ENCODE data around the gene RGS2.
A peak's percentile ranks its signal among the peaks of the same experiment; 100 is the strongest.

RGS2 gene

GRCh38 chr1:192832492-192832891, 23.7 kb downstream of the RGS2 start:
- no peak for DNase-seq

GRCh38 chr1:192835116-192835515, 26.3 kb downstream of the RGS2 start:
- DNase-seq = no peak

- no peak for DNase-seq
Measured at GRCh38 chr1:192839162-192840066, 30.6 kb downstream of the RGS2 start.

- no peak for DNase-seq
Measured at GRCh38 chr1:192844360-192844759, 35.5 kb downstream of the RGS2 start.

GRCh38 chr1:192846950-192847349, 38.1 kb downstream of the RGS2 start:
- DNase-seq = no peak

- DNase-seq = no peak
Measured at GRCh38 chr1:192849011-192849410, 40.2 kb downstream of the RGS2 start.

- no peak for DNase-seq
Measured at GRCh38 chr1:192849442-192849841, 40.6 kb downstream of the RGS2 start.

- peak; percentile 46 for DNase-seq
Measured at GRCh38 chr1:192852001-192852947, 43.4 kb downstream of the RGS2 start.

- DNase-seq = no peak
Measured at GRCh38 chr1:192858456-192858855, 49.6 kb downstream of the RGS2 start.

GRCh38 chr1:192859808-192860207, 51.0 kb downstream of the RGS2 start:
- no peak for DNase-seq

GRCh38 chr1:192860478-192861185, 51.8 kb downstream of the RGS2 start:
- DNase-seq = no peak

- no peak for DNase-seq
Measured at GRCh38 chr1:192861860-192862259, 53.0 kb downstream of the RGS2 start.

All from COR-L47 (cell line).